H1 (cell line): ENCODE results near the gene WIPI1.

Experiments used
- CHD2 ChIP-seq: IDR thresholded peaks from 2 replicates; pipeline ENCODE4 v1.6.1; 2012; ENCODE audit warnings: low read length, improper control_type of control experiment
- EP300 ChIP-seq, 2 experiments: IDR thresholded peaks; 1 replicate in 1 of 2; 2 replicates in 1 of 2; pipeline ENCODE4 v1.6.1; 2011 to 2012; ENCODE audit warnings: low read depth in 2 of 2, low read length in 2 of 2, mild to moderate bottlenecking in 2 of 2, borderline replicate concordance in 1 of 2, inconsistent platforms in 1 of 2, moderate library complexity in 1 of 2
- EZH2 ChIP-seq: fragments of 200-600 bp; sonication (generic); IDR thresholded peaks from 2 replicates; pipeline ENCODE4 v1.7.1; 2012; ENCODE audit warnings: low read depth, mild to moderate bottlenecking, moderate library complexity, low read length, inconsistent platforms; ENCODE audit not compliant: severe bottlenecking
- HDAC2 ChIP-seq, 2 experiments: fragments of 300-600 bp in 1 of 2; sonication (generic) in 1 of 2; IDR thresholded peaks; 2 replicates each; pipeline ENCODE4 v1.6.1; 2011 to 2012; ENCODE audit warnings: low read depth in 2 of 2, low read length in 2 of 2, mild to moderate bottlenecking in 2 of 2, moderate library complexity in 2 of 2, borderline replicate concordance in 1 of 2, inconsistent platforms in 1 of 2
- HDAC6 ChIP-seq: IDR thresholded peaks from one replicate; pipeline ENCODE4 v1.7.1; 2012; ENCODE audit warnings: low read depth, mild to moderate bottlenecking, inconsistent platforms, low read length, moderate library complexity
- JUN ChIP-seq: IDR thresholded peaks from 2 replicates; pipeline ENCODE4 v1.6.1; 2011; ENCODE audit warnings: low read depth, mild to moderate bottlenecking, improper control_type of control experiment, low read length
- POLR2AphosphoS5 ChIP-seq: IDR thresholded peaks from 2 replicates; pipeline ENCODE4 v1.6.1; 2011; ENCODE audit warnings: low read depth, low read length
- POU5F1 ChIP-seq: IDR thresholded peaks from 2 replicates; pipeline ENCODE4 v1.6.1; 2011; ENCODE audit warnings: low read depth, mild to moderate bottlenecking, low read length, moderate library complexity
- SP2 ChIP-seq: IDR thresholded peaks from 2 replicates; pipeline ENCODE4 v1.6.1; 2012; ENCODE audit warnings: mild to moderate bottlenecking, low read length, inconsistent platforms
- ZNF274 ChIP-seq: IDR thresholded peaks from 2 replicates; pipeline ENCODE4 v1.7.0; 2012; ENCODE audit warnings: low read length, borderline replicate concordance; ENCODE audit errors: extremely low read depth
- TF ChIP-seq, protein P1 (sequence below): IDR thresholded peaks from 2 replicates; pipeline ENCODE4 v1.6.1; 2011; ENCODE audit warnings: low read length, improper control_type of control experiment
- TF ChIP-seq, protein P2 (sequence below), 3 experiments: IDR thresholded peaks; 1 replicate in 2 of 3; 2 replicates in 1 of 3; pipeline versions ENCODE4 v1.5.1 to v1.6.1; 2011; ENCODE audit warnings: low read length in 3 of 3, mild to moderate bottlenecking in 3 of 3, inconsistent platforms in 2 of 3, low read depth in 1 of 3, moderate library complexity in 1 of 3; ENCODE audit not compliant: insufficient read depth in 1 of 3; ENCODE audit errors: control extremely low read depth in 1 of 3
- TF ChIP-seq, protein P3 (sequence below): IDR thresholded peaks from 2 replicates; pipeline ENCODE4 v1.6.1; 2012; ENCODE audit warnings: inconsistent platforms
- TF ChIP-seq, protein P4 (sequence below): IDR thresholded peaks from 2 replicates; pipeline ENCODE4 v1.6.1; 2012; ENCODE audit warnings: low read length, inconsistent platforms

DNA sequence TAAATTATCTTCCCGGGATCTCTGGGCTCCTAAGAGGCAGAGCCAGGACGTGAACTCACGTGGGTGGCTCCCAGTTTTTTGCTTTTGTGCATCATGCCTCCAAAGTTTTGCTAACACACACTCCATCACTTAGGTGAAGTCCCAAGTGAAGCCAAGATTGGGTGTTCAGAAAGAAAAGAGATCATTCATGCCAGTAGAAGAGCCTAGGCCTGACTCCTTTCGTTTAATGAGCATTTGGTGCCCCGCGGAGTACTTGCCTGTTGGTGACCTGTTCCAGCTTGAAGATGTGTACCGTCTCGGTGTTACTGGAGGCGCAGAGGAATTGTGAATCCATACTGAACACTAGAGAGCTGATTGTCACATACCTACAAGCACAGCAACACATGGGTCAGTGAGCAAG lies 24.1 kb downstream of the WIPI1 start:
- TF ChIP-seq, protein P1, sequence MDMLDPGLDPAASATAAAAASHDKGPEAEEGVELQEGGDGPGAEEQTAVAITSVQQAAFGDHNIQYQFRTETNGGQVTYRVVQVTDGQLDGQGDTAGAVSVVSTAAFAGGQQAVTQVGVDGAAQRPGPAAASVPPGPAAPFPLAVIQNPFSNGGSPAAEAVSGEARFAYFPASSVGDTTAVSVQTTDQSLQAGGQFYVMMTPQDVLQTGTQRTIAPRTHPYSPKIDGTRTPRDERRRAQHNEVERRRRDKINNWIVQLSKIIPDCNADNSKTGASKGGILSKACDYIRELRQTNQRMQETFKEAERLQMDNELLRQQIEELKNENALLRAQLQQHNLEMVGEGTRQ = no peak
- TF ChIP-seq POU5F1 = no peak
- TF ChIP-seq HDAC6 = no peak
- TF ChIP-seq EZH2 = no peak
- TF ChIP-seq EP300 (IDR thresholded peaks at IDR 0.05; ENCODE audit: borderline replicate concordance in 1 of 2, low read depth in 2 of 2, low read length in 2 of 2) = no peak
- TF ChIP-seq ZNF274 = no peak
- TF ChIP-seq, protein P2, sequence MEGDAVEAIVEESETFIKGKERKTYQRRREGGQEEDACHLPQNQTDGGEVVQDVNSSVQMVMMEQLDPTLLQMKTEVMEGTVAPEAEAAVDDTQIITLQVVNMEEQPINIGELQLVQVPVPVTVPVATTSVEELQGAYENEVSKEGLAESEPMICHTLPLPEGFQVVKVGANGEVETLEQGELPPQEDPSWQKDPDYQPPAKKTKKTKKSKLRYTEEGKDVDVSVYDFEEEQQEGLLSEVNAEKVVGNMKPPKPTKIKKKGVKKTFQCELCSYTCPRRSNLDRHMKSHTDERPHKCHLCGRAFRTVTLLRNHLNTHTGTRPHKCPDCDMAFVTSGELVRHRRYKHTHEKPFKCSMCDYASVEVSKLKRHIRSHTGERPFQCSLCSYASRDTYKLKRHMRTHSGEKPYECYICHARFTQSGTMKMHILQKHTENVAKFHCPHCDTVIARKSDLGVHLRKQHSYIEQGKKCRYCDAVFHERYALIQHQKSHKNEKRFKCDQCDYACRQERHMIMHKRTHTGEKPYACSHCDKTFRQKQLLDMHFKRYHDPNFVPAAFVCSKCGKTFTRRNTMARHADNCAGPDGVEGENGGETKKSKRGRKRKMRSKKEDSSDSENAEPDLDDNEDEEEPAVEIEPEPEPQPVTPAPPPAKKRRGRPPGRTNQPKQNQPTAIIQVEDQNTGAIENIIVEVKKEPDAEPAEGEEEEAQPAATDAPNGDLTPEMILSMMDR (IDR thresholded peaks at IDR 0.05; ENCODE audit: control extremely low read depth in 1 of 3, insufficient read depth in 1 of 3, low read depth in 1 of 3, low read length in 3 of 3) = no peak
- TF ChIP-seq, protein P3, sequence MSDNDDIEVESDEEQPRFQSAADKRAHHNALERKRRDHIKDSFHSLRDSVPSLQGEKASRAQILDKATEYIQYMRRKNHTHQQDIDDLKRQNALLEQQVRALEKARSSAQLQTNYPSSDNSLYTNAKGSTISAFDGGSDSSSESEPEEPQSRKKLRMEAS = no peak
- no peak for TF ChIP-seq JUN
- TF ChIP-seq, protein P4, sequence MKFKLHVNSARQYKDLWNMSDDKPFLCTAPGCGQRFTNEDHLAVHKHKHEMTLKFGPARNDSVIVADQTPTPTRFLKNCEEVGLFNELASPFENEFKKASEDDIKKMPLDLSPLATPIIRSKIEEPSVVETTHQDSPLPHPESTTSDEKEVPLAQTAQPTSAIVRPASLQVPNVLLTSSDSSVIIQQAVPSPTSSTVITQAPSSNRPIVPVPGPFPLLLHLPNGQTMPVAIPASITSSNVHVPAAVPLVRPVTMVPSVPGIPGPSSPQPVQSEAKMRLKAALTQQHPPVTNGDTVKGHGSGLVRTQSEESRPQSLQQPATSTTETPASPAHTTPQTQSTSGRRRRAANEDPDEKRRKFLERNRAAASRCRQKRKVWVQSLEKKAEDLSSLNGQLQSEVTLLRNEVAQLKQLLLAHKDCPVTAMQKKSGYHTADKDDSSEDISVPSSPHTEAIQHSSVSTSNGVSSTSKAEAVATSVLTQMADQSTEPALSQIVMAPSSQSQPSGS = no peak
- TF ChIP-seq POLR2AphosphoS5 = no peak
- no peak for TF ChIP-seq HDAC2 (IDR thresholded peaks at IDR 0.05; ENCODE audit: borderline replicate concordance in 1 of 2, low read depth in 2 of 2, low read length in 2 of 2)
- TF ChIP-seq SP2 = no peak
- no peak for TF ChIP-seq CHD2
